HG03565 (cell line): ENCODE results near the gene DMWD.
"Not testable (repeated sequence)": the region's sequence is repeated elsewhere in the genome, so short reads cannot be mapped to it uniquely, and the experiment has no call there.

Experiments used
- ATAC-seq: cut with Tn5 transposase; IDR thresholded peaks from one replicate; pipeline ENCODE4 v1.9.1; 2021; ENCODE audit warnings: mild to moderate bottlenecking, moderate library complexity; ENCODE audit not compliant: unreplicated experiment

Gene DMWD

GRCh38 chr19:45817010-45817724 lies 24.5 kb upstream of the DMWD start:
- ATAC-seq, result peak; percentile 70

- no peak for ATAC-seq
These were observed 23.8 kb upstream of the DMWD start for GRCh38 chr19:45816236-45817009.

DNA sequence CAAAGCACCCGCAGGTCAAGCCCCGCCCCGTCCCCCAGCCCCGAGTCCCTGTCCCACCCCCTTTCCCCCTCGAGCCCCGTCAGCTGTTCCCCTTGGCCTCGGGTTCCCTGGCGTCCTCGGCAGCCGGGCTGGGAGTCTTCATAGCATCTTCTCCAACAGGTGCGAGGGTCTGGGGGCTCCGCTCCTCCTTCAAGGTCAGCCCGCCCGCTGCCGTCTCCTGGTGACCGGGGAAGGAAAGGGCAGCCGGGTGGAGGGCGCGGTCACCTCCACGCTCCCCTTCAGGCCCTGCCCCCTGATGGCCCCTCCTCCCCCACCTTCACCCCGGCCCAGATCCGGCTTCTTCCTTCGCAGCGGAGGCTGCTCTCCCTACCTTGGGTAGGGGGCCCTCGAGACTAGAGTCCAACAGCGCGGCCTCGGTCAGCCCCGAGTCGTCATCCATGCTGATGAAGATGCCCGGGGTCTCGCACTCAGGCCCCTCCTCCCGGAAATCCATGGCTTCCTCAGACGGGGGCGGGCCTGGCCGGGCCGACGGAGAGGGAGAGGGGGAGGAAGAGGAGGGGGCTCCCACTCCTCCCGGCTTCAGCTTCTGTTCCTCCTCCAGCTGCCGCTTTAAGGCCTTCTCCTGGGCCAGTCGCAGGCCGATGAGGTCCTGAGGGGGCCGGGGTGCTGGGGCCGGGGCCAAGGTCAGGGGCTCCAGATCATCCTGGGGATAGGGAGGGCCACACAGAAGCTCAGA lies 23.0 kb upstream of the DMWD start:
- no peak for ATAC-seq

GRCh38 chr19:45814851-45815480 lies 22.3 kb upstream of the DMWD start, which contains the start of gene RSPH6A:
TSS of gene RSPH6A (minus strand) at chr19:45815308. CDS start at chr19:45815176, 132 bp downstream.
- no peak for ATAC-seq

DNA sequence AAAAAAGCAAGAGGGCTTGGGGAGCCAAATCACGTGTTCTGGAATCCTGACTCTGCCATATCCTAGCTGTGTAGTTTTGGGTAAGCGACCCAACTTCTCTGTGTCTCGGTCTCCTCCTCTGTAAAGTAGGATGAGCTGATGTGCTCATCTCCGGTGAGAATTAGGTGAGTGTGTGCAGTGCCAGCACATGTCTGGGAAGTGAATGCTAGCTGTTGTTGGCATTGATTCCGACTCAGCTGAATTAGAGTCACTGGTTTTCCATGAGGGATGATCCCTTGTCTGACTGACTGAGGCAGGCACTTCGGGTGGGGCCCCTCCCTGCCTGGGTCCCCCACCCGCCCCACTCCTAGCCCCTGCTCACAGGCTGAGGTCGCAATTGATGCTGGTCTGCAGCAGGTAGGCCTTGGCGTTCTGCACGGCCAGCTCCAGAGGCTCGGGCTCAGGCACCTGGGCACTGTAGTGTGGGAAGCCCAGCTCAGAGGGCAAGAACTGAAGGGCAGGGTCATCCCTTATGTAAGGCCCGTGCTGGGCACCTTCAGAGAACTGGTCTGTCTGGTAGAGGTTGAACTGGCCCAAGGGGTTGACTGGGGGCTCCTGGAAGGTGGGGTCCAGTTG lies 21.6 kb upstream of the DMWD start:
- ATAC-seq, result no peak

DNA sequence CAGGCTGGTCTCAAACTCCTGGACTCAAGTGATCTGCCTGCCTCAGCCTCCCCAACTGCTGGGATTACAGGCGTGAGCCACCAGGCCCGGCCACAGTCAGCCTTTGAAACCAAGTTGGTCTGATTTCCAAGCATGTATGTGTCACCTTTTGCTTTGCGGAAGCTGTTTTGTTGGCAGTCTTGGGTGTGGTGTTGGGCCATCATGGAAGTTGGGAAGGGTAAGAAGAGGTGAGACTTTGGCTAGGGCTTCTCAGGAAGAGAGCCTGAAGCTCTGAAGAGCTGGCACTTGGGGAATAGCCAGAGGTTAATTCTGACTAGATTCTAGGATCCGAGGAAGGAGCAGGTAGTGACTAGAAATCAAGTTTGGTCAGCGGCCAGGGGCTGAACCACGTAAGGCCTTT lies 19.7 kb upstream of the DMWD start:
- ATAC-seq, result no peak

DNA sequence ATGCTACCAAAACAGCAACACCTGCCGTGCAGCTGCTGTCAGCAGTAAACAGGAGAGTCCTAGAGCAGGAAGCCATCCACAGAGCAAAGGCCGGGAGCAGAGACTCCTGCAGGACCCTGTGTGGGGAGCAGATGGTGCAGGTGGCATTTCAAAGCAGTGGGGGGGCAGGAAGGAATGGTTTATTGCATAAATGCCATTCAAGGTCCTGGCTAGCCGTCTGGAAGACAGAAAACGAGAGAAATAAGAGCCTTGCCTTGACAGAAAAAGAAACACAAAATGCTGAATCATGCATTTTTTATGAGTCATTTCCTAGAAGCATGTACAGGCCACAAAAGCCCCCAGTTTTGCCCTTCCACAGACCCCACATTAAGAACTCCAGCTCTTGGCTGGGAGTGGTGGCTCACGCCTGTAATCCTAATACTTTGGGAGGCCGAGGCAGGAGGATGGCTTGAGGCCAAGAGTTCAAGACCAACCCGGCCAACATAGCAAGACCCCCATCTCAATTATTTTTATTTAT lies 17.1 kb upstream of the DMWD start:
- ATAC-seq, result no peak

DNA sequence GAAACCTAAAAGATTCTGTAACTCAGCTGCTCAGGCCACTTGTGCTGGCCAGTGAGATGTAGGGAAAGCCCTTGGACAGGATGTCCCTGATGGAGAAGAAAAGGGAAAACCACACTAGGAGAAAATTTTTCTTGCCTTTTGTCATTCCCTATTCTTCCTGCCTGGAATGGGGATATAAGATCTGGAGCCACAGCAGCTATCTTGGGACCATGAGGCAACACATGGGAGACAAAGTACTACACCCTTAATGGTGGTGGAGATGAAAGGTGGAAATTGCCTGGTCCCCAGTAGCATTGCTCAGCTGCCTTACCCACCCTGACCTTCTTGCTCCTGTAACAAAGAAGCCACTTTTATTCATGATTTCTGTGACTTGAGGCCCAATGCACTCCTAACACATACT lies 13.1 kb upstream of the DMWD start:
- no peak for ATAC-seq

GRCh38 chr19:45804959-45805230 lies 12.2 kb upstream of the DMWD start:
- ATAC-seq, result no peak

DNA sequence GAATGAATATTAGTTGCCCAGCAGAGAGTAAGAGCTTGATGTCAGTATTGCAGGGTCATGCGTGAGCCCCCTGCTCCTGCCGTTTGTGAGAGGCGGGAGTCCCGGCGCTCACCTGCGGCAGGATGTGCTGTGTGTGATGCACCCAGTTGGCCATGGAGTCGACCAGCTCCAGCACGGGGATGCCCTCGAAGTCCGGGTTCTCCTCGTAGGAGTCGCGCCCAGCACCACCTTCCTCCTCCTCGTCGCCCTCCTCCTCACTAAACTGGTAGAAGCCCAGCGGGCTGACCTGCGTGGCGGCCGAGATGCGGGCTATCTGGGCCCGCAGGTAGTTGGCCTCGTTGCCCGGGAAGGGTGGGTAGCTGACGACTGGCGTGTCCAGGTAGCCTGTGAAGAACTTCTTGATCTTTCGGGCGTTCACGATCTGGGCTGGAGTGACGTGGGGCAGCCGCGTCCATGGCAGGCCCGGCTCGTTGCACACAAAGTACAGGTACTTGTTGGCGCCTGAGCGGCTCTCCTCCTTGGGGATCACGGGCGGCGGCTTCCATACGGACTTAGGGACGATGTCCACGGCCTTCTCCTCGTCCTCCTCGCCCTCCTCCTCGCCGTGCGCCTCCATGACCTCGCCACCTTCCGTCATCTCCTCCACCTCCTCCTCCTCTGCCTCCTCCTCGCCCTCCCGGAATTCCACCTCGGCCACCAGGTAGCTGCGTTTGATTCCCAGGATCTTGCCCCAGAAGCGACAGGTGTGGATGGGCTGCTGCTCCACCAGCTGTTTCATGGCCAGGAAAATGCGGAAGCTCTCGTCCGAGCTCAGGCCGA lies 11.7 kb upstream of the DMWD start:
- no peak for ATAC-seq

DNA sequence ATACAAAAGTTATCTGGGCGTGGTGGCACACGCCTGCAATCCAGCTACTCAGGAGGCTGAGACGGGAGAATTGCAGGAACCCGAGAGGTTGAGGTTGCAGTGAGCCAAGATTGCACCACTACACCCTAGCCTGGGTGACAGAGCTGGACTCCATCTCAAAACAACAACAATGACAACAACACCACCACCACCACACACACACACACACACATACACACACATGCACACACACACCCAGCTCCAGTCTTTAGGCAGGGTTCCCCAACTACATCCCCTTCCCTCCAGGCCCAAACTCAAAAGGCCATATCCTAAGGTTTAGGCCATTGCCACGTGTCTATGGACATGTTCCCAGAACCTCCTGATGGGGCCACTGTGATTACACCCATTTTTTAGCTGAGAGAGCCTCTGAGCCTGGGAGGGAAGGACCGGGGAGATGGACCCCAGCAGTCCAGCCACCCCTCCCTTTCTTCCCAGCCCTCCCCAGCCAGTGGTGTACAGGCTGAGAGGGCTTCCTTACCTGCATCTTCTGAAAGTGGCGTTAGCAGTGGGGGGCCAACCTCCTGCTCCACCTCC lies 9.0 kb upstream of the DMWD start:
- ATAC-seq, result no peak

- no peak for ATAC-seq
These were observed 7.5 kb upstream of the DMWD start for GRCh38 chr19:45800070-45800553.

- ATAC-seq, result not testable (repeated sequence)
These were observed 6.9 kb upstream of the DMWD start for GRCh38 chr19:45799541-45799940.

GRCh38 chr19:45798995-45799517 lies 6.4 kb upstream of the DMWD start:
- no peak for ATAC-seq

DNA sequence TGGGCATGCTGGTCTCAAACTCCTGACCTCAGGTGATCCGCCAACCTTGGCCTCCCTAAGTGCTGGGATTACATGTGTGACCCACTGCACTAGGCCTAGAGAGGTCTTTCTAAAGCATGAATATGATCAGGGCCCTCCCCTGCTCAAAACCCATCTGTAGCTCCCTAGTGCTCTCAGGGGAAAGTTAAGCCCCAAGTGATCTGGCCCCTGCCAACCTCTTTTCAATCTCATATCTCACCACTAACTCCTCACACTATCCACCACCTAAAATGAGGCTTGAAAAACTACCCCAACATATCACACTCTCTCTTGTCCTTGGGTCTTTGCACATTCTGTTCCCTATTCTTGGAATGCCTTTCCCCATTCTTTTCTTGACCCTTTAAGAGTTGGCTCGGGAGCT lies 2.0 kb upstream of the DMWD start:
- no peak for ATAC-seq

- ATAC-seq, result no peak
These were observed 1.2 kb upstream of the DMWD start for GRCh38 chr19:45793876-45794275.

DNA sequence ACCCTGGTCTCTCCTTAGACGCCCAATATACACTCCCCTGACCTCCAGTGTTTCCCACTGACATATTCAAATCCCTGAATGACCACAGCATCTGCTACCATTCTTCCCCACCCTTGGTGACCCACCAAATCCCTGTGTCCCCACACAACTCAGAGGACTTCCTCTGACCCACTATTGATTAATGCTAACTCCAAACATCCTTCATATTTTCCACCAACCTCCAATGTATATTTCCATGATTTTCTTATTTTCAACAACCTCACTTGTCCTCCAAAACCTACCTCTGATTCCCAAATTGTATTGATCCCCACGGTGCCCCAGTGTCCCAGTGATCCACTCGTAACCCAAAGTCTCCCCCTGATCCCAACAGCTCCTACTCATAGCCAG lies 526 bp upstream of the DMWD start:
- ATAC-seq, result no peak

DNA sequence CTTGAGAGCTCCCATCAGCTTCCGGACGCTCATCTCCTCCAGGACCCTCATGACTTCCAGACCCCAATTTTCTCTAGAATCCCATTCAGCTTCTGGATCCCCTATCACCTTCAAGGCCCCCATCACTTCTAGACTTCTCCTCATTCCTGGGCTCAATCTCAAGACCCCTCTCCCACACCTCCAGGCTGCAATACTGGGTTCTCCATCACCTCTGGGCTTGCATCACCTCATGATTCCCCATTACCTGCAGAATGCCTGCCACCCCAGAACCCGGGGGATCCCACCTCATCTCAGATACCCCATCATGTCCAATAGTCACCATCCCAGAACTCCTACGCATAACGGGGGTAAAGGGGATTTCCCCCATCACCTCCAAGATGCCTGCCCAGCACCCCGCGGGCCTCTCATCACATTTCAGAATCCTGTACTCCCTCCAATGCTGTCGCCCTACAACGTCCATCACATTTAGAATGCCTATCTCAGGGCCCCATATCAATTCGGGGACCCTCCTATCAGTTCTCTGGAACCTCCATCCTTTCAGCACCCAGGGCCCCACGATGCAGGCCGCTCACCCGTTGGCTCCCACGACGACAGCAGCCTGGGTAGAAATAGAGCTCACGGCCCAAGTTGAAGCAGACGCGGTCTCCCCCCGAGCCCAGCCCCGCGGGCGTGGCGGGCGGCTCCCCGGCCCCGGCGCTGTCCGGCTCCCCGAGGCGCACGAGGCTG lies 738 bp downstream of the DMWD start:
- peak; percentile 17 for ATAC-seq

DNA sequence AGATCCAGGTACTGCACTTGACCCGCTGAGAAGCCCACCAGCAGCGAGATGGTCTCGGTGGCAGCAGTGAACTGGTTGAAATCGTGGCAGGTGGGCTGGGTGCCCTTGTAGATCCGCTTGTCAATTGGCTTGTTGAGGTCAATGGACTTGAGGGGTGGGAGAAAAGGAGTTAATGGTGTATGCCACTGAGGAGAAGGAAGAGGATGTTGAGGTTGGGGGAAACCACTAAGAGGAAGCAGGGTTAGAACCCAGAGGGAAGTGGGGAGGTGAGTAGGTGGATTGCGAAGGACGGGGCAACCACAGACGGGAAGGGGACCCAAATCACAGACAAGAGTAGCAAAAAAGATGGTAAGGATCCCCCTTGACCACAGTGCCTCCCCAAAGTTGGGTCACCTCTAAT lies 1.7 kb downstream of the DMWD start:
- no peak for ATAC-seq
